Measurements from ENCODE around the gene IQCE.

The IQCE gene

GRCh38 chr7:2637505-2638223 lies 78.9 kb downstream of the IQCE start:
- no peak for DNase-seq (ENCODE audit: low read depth, low spot score)
- no peak overlapping the region for H3K4me3 ChIP-seq (ENCODE audit: low read length)

DNA sequence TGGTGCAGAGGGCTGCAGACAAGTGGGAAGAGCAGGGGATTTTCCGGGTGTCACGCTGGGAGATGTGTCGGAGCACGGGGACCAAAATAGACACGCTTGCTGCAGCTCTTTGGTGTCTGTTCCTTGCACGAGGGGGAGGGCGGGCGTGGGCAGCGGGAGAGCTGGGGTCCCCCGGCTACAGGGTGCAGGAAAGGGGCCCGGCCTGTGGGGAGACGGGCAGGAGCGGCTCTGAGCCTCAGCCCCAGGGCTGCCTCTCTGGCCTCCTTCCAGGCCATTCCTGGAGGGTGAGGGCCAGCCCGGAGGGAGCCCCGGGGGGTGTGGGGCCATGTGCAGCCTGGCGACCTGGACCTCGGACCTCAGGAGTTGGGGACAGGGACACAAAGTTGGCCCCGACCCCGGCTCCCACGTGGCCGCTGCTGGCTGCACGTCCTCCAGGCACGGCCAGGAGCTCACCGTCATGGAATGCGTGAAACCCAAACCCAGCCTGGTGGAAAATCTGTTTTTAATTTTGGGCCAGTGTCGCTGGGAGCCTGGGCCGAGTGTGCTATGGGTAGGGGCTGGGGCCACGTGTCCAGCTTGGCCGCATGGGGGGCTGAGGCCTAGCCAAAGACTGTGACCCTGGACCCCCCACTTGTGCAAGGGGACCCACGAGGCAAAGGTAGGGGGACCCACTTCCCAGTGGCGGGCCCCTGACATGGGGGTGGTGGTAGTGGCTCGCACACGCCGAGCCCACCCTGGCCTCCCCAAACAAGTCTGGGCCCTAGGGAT lies 79.6 kb downstream of the IQCE start:
- H3K4me3 ChIP-seq (ENCODE audit: low read length): no peak overlapping the region
- no peak for DNase-seq (ENCODE audit: low read depth, low spot score)

- no peak overlapping the region for H3K4me3 ChIP-seq (ENCODE audit: low read length)
- no peak for DNase-seq (ENCODE audit: low read depth, low spot score)
Observed at GRCh38 chr7:2639181-2639681, 80.5 kb downstream of the IQCE start.

DNA sequence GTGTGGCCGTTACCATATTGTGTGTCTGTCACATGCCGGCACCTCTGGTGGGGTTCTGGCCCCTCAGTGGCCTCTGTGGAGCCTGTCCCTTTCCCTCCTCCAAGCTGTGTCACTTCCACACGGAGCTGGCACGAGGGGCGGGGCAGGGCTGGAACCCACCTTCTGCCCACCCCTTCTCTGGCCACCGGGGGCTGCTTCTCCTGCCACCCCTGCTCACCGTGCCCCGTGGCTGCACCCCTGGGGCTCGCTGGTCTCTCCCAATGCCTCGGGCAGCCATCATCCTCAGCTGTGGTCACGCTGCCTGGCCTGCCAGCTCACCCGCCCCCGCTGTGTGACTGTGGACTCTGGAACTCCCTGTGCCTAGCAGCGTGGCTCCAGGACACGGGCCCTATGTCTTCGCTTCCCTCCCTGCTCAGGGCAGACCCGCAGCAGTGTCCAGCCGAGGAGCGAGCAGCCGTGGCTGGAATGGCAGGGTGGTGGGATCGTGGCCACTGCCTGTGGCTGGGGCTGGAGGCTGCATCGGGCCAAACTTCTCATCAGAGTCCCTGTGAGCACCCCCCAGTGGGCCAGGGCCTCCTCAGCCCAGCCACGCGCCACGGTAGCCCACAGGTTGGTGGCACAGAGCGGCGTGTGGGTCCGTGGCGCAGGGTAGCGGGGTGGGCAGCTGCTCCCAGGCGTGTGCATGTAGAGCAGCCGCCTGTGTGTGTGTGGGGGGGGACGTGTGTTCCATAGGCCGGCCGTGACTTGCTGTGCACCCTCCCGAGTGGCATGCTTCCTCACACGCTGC lies 81.1 kb downstream of the IQCE start:
- DNase-seq (ENCODE audit: low read depth, low spot score): no peak

GRCh38 chr7:2640482-2640830 lies 81.7 kb downstream of the IQCE start:
- no peak overlapping the region for H3K4me3 ChIP-seq (ENCODE audit: low read length)
- DNase-seq (ENCODE audit: low read depth, low spot score): no peak

More for the DNA sequence above, 81.1 kb downstream of the IQCE start:
- H3K4me3 ChIP-seq (ENCODE audit: low read length): no peak overlapping the region

GRCh38 chr7:2640846-2641316 lies 82.1 kb downstream of the IQCE start:
- no peak for DNase-seq (ENCODE audit: low read depth, low spot score)
- H3K4me3 ChIP-seq (ENCODE audit: low read length): no peak overlapping the region

DNA sequence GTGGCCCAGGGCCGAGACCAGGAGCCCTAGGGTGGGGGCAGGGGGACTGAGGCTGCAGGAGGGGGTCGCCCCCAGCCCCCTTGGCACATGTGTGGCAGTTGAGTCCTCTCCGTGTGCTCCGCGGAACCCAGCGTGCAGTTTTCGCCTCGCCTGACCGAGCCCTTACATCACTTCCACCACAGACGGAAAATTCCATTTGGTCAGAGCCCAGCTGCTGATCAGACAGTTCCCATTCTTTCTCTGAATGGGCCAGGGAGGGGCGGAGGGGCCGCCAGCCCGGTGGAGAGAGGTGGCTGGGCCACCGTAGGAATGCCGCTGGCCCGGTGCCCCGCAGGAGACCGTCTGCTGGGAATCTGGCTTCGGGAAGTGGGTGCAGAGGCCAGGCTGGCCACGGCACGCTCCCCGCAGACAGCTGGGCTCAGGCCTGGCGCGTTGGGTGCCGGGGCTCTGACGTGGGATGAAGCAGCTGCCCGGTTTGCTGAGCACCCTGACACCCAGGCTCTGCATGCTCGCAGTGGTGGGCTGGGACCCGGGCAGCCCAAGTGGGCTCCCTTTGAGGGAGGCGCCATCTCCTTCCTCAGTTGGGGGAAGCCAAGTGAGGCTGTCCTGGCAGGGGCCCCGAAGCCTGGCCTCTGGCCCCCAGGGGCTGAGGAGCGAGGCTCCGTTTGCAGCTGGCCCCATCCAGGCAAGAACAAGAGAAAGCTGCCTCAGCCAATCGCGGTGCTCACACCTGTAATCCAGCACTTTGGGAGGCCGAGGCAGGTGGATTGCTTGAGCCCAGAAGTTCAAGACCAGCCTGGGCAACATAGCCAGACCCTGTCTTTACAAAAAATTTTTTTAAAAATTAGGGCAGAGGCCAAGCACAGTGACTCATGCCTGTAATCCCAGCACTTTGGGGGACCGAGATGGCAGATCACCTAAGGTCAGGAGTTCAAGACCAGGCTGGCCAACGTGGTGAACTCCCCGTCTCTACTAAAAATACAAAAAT lies 82.9 kb downstream of the IQCE start:
- no peak overlapping the region for H3K4me3 ChIP-seq (ENCODE audit: low read length)
- no peak for DNase-seq (ENCODE audit: low read depth, low spot score)

DNA sequence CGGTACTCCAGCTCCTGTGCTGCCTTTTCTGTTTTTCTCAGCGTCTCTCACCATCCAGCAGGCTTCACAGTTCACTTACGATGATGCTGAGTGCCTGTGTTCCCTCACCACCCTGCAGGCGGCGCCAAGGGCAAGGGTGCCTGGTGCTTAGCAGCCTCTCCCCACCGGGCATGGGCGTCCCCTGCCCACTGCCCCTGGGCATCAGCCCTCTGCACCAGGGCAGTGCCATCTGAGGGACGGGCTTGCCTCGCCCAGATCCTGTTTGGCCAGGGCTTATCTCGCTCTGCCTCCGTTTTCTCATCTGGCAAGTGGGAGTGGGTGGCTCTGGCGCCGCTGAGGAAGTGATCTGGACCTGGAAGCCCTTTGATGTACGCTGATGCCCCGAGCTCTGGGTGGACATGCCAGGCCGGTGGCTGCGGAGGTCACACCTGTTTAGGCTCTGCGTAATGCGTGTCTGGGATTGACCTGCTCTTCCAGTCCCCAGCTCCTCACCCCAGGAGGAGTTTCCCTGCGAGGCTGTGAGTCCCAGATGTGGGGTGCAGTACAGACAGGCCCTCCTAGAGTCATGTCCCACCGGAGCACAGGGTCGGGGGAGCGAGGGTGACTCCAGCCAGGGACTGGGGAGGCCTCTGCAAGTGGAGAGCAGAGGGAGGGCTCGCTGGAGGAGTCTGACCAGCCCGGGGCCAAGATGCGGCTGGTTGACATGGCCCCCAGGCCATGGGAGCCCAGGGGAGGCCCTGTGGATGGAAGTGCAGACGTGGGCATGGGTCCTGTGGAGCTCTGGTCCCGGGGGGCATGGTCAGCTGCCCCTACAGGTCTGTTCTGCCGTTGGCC lies 84.8 kb downstream of the IQCE start:
- no peak overlapping the region for H3K4me3 ChIP-seq (ENCODE audit: low read length)

DNA sequence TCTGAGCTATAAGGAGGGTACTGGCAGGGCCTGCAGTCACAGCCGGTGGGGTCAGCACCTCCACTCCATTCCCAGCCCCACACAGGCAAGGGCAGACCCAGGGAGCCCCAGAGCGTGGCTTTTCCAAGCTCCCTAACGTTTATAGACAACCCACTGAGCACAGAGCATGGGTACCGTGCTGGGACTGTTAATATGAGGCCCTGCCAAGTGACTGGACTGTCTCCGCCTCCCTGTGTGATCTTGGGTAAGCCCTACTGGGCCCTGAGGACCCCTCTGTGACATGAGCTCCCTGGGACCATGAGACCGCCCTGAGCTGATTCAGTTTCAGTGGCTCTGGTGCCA lies 85.4 kb downstream of the IQCE start:
- DNase-seq (ENCODE audit: low read depth, low spot score): no peak
- no peak overlapping the region for H3K4me3 ChIP-seq (ENCODE audit: low read length)

More for the DNA sequence above, 84.8 kb downstream of the IQCE start:
- peak; percentile 22 for DNase-seq (ENCODE audit: low read depth, low spot score)

- no peak for DNase-seq (ENCODE audit: low read depth, low spot score)
- H3K4me3 ChIP-seq (ENCODE audit: low read length): peak overlapping the region; percentile 37
Observed at GRCh38 chr7:2644562-2645273, 85.9 kb downstream of the IQCE start.

DNA sequence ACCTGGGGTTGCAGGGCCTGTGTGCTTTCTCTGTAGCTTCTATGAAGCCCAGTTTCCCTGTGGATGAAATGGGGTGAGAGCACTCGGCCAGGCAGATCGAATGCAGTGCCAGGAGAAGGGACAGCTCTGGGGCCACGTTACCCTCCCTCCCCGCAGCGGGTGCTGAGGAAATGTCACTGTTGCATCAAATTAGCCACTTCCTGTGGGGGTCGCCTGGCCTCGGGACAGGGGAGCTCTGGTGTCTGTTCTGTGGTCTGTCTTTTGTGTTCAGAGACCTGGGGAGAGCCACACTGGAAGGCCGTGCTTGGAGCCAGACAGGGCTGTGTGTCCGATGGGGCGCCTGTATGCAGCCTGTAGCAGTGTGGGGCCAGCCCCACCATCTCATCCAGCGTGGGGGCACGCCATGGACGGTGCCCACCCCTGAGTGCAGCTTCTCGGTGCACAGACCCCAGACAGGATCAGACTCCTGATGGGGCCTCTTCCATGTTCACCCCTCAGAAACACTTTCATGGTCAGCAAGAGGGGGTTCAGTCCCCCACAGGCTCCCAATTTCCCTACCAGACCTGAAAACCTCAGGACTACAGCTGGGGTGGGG lies 86.6 kb downstream of the IQCE start:
- peak overlapping the region; percentile 37 for H3K4me3 ChIP-seq (ENCODE audit: low read length)
- peak; percentile 71 for DNase-seq (ENCODE audit: low read depth, low spot score)

- H3K4me3 ChIP-seq (ENCODE audit: low read length): no peak overlapping the region
- no peak for DNase-seq (ENCODE audit: low read depth, low spot score)
Observed at GRCh38 chr7:2646336-2646679, 87.5 kb downstream of the IQCE start.

DNA sequence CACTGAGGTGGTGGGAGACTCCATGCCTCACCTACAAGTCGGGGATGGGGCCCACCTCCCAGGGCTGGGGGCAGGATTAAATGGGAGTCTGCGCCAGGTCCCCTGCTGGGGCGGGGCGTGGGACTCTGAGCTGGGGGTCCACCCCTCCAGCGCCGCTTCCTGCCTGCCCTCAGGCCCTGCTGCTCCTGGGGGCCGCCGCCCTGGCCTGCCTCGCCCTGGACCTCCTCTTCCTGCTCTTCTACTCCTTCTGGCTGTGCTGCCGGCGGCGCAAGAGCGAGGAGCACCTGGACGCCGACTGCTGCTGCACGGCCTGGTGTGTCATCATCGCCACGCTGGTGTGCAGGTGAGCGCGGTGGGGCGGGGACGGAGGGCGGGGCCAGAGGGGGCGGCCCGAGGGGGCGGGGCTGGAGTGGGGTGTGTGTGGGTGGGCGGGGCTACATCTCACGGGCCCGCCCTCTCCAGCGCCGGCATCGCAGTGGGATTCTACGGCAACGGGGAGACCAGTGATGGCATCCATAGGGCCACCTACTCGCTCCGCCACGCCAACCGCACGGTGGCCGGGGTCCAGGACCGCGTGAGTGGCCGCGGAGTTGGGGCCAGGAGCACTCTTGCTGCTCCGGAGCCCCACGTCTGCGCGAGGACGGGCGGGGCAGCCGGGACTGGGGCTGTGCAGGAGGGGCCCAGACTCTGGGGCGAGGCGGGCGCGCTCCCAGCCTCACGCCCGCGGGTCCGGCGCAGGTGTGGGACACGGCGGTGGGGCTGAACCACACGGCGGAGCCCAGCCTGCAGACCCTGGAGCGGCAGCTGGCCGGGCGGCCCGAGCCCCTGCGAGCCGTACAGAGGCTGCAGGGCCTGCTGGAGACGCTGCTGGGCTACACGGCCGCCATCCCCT lies 88.1 kb downstream of the IQCE start:
- DNase-seq (ENCODE audit: low read depth, low spot score): no peak

GRCh38 chr7:2647594-2648172 lies 88.9 kb downstream of the IQCE start:
- no peak overlapping the region for H3K4me3 ChIP-seq (ENCODE audit: low read length)
- DNase-seq (ENCODE audit: low read depth, low spot score): no peak

More for the DNA sequence above, 88.1 kb downstream of the IQCE start:
- no peak overlapping the region for H3K4me3 ChIP-seq (ENCODE audit: low read length)

DNA sequence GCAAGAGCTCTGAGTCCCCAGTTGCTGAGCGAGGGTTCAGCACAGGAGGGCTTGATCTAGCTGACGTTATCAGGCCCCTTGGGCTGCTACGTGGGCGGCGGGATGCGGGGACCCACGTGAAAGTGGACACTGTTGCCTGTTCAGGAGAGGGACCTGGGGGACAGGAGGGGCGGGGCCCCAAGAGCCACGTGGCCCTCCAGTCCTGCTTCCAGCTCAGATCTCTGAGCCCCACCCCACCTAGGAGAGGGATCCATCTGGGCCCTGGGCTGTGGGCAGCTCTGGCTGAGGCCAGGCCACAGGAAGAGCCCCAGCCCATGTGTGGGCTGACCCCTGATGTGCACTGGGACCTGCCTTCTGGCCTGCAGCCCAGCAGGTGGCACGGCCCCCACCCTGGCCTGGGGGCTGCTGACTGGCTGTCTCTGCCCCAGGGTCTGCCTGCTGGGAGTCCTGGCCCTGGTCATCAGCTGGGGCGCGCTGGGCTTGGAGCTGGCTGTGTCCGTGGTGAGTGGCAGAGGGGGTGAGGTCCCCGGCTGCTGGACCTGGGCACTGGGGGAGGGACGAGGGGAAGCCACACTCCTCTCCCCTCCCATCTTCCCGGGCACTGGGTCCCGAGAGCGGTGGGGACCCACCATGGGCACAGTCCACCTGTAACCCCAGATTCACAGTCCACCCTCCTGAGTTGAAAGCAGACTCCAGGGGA lies 90.5 kb downstream of the IQCE start:
- no peak for DNase-seq (ENCODE audit: low read depth, low spot score)
- H3K4me3 ChIP-seq (ENCODE audit: low read length): no peak overlapping the region
